Fibroblast of skin of scalp (primary cell): ENCODE results near the gene FABP7.
A peak's percentile ranks its signal among the peaks of the same experiment; 100 is the strongest.

Source experiments
- DNase-seq: peaks from one replicate; pipeline ENCODE4 v3.0.0-alpha.2; 2013

The FABP7 gene

GRCh38 chr6:122799140-122799745 is 19.7 kb downstream of the FABP7 start:
- no peak for DNase-seq

DNA sequence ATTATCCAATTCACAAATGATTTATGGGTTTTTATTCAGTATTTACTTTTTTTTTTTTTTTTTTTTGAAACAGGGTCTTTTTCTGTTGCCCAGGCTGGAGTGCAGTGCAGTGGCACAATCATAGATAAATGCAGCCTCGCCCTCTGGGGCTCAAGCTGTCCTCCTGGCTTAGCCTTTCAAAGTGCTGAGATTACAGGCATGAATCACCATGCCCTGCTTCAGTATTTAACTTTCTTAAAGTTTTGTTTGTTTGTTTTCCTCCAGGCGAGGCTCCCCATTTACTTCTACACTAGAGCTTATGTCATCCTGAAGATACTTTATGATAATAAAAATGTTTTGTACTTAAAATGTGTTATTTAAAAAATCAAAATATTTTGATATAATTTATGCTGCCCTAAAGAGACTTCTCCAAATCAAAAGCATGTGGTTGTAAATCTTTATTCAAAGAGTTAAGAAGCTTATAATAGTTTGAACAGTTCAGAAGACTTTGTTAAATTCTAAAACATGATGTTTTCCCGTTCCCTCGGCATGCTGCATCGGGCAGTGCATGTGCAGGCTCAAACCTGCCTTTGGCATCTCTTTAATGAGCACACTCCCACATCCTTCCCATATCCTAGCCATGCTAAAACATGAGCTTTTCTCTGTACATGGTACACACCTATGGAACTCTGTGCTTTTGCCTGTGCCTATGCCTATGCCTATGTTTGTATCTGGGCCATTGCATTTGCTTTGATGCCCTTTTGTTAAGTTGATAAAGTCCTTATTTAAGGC is 20.6 kb downstream of the FABP7 start:
- no peak for DNase-seq

DNA sequence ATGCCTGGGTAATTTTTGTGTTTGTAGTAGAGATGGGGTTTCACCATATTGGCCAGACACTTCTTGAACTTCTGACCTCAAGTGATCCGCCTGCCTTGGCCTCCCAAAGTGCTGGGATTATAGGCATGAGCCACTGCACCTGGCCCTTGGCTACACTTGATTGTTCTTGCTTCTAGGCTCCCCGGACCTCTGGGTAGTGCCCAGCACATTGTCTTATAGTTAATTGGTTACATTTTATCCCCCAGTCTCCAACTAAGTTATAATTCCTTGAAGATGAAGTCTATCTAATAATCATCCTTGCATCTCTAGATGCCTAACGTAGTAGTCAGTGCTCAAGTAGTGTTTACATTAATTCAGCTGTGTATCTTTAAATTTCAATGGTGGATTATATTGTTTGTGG is 21.4 kb downstream of the FABP7 start:
- DNase-seq = no peak

- DNase-seq = no peak
Measured at GRCh38 chr6:122801397-122801796, 21.9 kb downstream of the FABP7 start.

- DNase-seq = no peak
Measured at GRCh38 chr6:122803171-122803661, 23.7 kb downstream of the FABP7 start.

GRCh38 chr6:122804962-122805485 is 25.5 kb downstream of the FABP7 start:
- no peak for DNase-seq

DNA sequence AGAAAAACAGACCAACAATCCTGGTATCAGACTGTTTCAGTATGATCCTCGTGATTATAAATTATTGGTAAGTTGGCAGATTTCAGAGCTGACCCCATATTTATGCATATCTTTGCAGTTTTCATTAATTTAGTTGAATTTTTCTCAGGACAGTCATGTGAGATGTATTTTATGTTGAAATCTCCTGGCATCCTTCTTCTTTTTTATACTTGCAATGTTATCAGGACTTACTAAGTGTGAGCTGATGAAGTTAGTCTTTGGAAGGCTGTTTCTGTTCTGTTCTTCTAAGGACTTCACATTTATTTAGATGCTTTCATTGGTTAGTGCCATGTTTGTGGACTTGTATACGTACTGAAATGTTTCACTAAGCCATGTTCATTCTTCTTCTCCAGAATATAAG is 26.8 kb downstream of the FABP7 start:
- no peak for DNase-seq

DNA sequence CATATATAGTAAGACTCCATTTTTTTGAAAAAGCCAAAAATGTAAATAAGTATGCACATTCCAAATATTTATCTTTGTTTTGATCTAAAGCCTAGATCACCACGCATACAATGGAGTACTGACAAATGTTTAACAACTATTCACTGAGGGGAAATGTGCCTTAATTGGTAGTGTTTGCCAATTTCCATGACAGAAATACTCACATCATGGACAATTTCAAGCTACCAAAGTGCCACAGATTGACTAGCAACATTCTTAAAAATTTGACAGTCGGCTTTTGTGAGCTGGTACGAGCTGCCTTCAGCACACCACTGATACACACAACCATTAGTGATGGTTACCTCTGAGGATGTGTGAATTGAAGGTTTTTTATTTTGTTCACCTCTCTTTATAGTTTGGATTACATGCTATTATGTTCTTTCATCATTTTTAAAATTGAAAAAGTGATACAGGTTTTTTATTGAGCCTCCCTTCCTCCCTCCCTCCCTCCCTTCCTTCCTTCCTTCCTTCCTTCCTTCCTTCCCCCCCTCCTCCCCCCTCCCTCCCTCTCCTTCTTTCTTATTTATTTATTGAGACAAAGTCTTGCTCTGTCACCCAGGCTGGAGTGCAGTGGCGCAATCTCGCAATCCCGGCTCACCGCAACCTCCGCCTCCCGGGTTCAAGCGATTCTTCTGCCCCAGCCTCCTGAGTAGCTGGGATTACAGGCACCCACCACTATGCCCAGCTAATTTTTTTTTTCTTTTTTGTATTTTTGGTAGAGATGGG is 28.8 kb downstream of the FABP7 start:
- DNase-seq = no peak

- DNase-seq = no peak
Measured at GRCh38 chr6:122809001-122809400, 29.5 kb downstream of the FABP7 start.

- DNase-seq = no peak
Measured at GRCh38 chr6:122809691-122810090, 30.2 kb downstream of the FABP7 start.

GRCh38 chr6:122810189-122810588 is 30.7 kb downstream of the FABP7 start:
- DNase-seq = no peak

DNA sequence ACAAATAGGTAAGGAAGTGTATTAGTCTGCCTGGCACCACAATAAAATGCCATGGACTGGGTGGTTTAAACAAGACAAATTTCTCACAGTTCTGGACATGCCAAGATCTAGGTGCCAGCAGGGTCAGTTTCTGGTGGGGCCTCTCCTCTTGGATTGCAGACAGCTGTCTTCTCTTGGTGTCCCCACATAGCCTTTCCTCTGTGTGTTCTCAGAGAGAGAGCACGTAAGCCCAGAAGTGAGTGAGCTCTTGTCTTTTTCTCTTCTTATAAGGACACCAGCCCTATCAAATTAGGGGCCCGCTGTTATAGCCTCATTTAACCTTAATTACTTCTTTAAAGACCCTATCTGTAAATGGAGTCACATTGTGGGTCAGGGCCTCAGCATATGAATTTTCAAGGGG is 37.8 kb downstream of the FABP7 start:
- no peak for DNase-seq

- DNase-seq = peak; percentile 39
Measured at GRCh38 chr6:122817766-122818165, 38.2 kb downstream of the FABP7 start.

GRCh38 chr6:122818866-122819265 is 39.4 kb downstream of the FABP7 start:
- no peak for DNase-seq

DNA sequence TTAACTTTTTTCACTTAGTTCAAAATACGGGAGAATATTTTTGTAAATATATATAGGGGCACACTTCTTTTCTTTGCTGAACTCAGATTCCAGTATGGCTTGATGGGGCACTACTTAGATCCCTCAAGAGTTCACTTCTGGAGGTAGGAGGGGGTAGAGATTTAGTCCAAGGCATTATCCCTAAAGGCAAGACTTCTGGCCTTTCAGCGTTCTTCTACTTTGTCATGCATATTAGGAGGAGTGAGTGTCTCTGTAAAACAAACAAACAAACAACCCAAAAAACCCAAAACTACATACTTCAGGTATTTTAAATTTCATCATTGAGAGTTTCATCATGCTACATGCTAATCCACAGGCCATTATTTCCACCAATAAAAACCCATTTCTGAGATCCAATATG is 41.6 kb downstream of the FABP7 start:
- no peak for DNase-seq

- no peak for DNase-seq
Measured at GRCh38 chr6:122825163-122825562, 45.6 kb downstream of the FABP7 start.

DNA sequence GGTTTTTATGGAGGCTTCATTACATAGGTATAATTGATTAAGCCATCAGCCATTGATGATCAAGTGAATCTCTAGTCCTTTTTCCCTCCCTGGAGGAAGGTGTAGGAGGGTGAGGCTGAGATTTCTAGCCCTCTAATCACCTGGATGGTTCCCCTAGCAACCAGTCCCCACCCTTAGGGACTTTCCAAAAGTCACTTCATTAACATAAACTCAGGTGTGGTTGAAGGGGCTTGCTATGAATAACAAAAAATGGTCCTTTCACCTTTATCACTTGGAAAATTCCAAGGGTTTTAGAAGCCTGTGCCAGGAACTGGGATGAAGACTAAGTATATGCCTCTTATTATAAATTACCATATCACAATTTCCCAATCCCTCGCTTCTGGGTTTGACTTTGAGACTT is 49.9 kb downstream of the FABP7 start:
- DNase-seq = no peak

DNA sequence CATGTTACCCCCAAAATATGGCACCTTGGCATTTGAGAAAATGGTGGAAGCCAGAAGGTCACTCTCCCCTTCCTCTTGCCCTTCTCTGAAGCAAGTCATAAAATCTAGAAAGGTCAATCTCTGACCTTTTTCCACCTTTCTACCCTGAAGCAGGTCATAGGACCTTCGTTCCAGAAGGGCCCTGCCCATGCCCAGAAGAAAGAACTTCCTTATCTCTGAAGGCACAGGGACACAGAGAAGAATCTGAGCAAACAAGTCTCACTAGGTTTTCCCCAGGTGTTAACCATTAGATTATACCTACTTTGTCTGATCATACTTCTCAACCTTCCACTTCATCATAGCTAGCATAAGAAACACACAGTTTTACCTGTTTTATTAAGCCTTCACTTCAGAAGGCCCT is 52.0 kb downstream of the FABP7 start:
- no peak for DNase-seq

- DNase-seq = no peak
Measured at GRCh38 chr6:122832459-122832858, 52.9 kb downstream of the FABP7 start.

GRCh38 chr6:122833021-122833491 is 53.5 kb downstream of the FABP7 start:
- DNase-seq = no peak
